ENCODE measurements around the gene RANGAP1. TPM values are rescaled to one million over a fixed set of nuclear protein-coding genes. Genes with fewer than 3 reads are reported as not detected.

The RANGAP1 gene
- total and polyA plus RNA-seq, 2 of the 13 experiments (the other 11 are each of a cell fraction or from before 2014, with no cell fraction given): 51.8 to 83.9 TPM

- H3K27ac ChIP-seq (ENCODE audit: extremely low read length, insufficient read depth, low read length): no peak overlapping the region
- H3K9ac ChIP-seq (ENCODE audit: insufficient read depth, low read depth, low read length): no peak overlapping the region
- DNase-seq (ENCODE audit: low spot score) (no peak), FAIRE-seq (no peak), ATAC-seq (no peak)
- TF ChIP-seq AGO2 (optimal IDR thresholded peaks at IDR 0.05; ENCODE audit: low read depth, low read length) (peak; percentile 50), NFIB (CRISPR knock-in tag; IDR thresholded peaks at IDR 0.05; ENCODE audit: borderline replicate concordance) (no peak)
- 98% methylated on average over 4 of the region's 11 CpGs for WGBS (ENCODE audit: low lambda C conversion rate)
- ChIA-PET POLR2A (no interaction called here), CTCF (ENCODE audit: low intra/inter-chr PET ratio, low total read pairs) (no interaction called here)
- H3K79me2 ChIP-seq (ENCODE audit: insufficient read depth, low read length): no peaks in the 10 kb centered on the region
- no peaks in the 10 kb centered on the region for H3K27me3 ChIP-seq (ENCODE audit: control insufficient read depth in 1 of 2, insufficient read depth in 2 of 2, low read length in 2 of 2)
- H3K4me1 ChIP-seq (ENCODE audit: insufficient read depth, low read length): no peaks in the 10 kb centered on the region
- no peak overlapping the region for H2AFZ ChIP-seq (ENCODE audit: low read length)
- no TSS peak for BruUV-seq (replicated peaks)
- no peaks in the 10 kb centered on the region for H3K9me3 ChIP-seq (ENCODE audit: low read length)
- H3K4me2 ChIP-seq (ENCODE audit: low read depth, low read length): no peak overlapping the region
- in situ Hi-C loops (cut with HindIII; ENCODE audit: extremely low pct_ligation_motif_present, low pct_unique_long_range_greater_than_20kb) (no loop called here), intact Hi-C loops (cut with micrococcal nuclease; ENCODE audit: unreplicated experiment) (no loop called here)
- peaks cover 42 to 85% of the 10 kb centered on the region in 2 experiments for H3K36me3 ChIP-seq (replicated peaks in 1 of 2; ENCODE audit: control insufficient read depth in 1 of 2, insufficient read depth in 2 of 2, low read length in 2 of 2)
- no peak overlapping the region for H3K4me3 ChIP-seq (replicated peaks in 1 of 3; ENCODE audit: insufficient read depth in 1 of 3, low read depth in 2 of 3, low read length in 3 of 3)
- no peaks in the 10 kb centered on the region for H4K20me1 ChIP-seq (ENCODE audit: insufficient read depth, low read length)
These were observed 28.3 kb downstream of the RANGAP1 start for GRCh38 chr22:41257696-41258095.

GRCh38 chr22:41256254-41257253 is 29.4 kb downstream of the RANGAP1 start:
- no peak overlapping the region for H2AFZ ChIP-seq (ENCODE audit: low read length)
- H3K4me2 ChIP-seq (ENCODE audit: low read depth, low read length): no peak overlapping the region
- POLR2A ChIA-PET: interaction anchor here (0.7 to 1.0 kb wide), 3 partner anchors 9 to 212 kb away, joined by 3 to 4 read pairs (median 3); partner anchors contain the start of genes ACO2, PHF5A and RANGAP1
- 93% methylated on average over 11 of the region's 20 CpGs for WGBS (ENCODE audit: low lambda C conversion rate)
- no peak overlapping the region for H3K9ac ChIP-seq (ENCODE audit: insufficient read depth, low read depth, low read length)
- no peaks in the 10 kb centered on the region for H3K27me3 ChIP-seq (ENCODE audit: control insufficient read depth in 1 of 2, insufficient read depth in 2 of 2, low read length in 2 of 2)
- no peaks in the 10 kb centered on the region for H3K4me1 ChIP-seq (ENCODE audit: insufficient read depth, low read length)
- FAIRE-seq (no peak), ATAC-seq (no peak), DNase-seq (ENCODE audit: low spot score) (no peak)
- no peak overlapping the region for H3K4me3 ChIP-seq (replicated peaks in 1 of 3; ENCODE audit: insufficient read depth in 1 of 3, low read depth in 2 of 3, low read length in 3 of 3)
- peaks cover 41 to 80% of the 10 kb centered on the region in 2 experiments for H3K36me3 ChIP-seq (replicated peaks in 1 of 2; ENCODE audit: control insufficient read depth in 1 of 2, insufficient read depth in 2 of 2, low read length in 2 of 2)
- intact Hi-C loops (cut with micrococcal nuclease; ENCODE audit: unreplicated experiment): no loop called here
- in situ Hi-C loops (cut with HindIII; ENCODE audit: extremely low pct_ligation_motif_present, low pct_unique_long_range_greater_than_20kb): no loop called here
- H3K79me2 ChIP-seq (ENCODE audit: insufficient read depth, low read length): no peaks in the 10 kb centered on the region
- no peaks in the 10 kb centered on the region for H3K9me3 ChIP-seq (ENCODE audit: low read length)
- CTCF ChIA-PET (ENCODE audit: low intra/inter-chr PET ratio, low total read pairs): no interaction called here
- no peaks in the 10 kb centered on the region for H4K20me1 ChIP-seq (ENCODE audit: insufficient read depth, low read length)
- BruUV-seq (replicated peaks): no TSS peak
- no peak overlapping the region for H3K27ac ChIP-seq (ENCODE audit: extremely low read length, insufficient read depth, low read length)
- TF ChIP-seq ZSCAN9 (CRISPR knock-in tag; IDR thresholded peaks at IDR 0.05; ENCODE audit: borderline replicate concordance) (no peak), NFRKB (IDR thresholded peaks at IDR 0.05) (no peak), FOSL2 (CRISPR knock-in tag; IDR thresholded peaks at IDR 0.05) (peak; percentile 51; the same call in 1 of the 2 replicates), AGO2 (optimal IDR thresholded peaks at IDR 0.05; ENCODE audit: low read depth, low read length) (peak; percentile 18), BCL3 (CRISPR knock-in tag; IDR thresholded peaks at IDR 0.05) (no peak), RARA (CRISPR knock-in tag; IDR thresholded peaks at IDR 0.05) (no peak), IRF9 (CRISPR knock-in tag; IDR thresholded peaks at IDR 0.05; ENCODE audit: borderline replicate concordance) (no peak), ZSCAN31 (CRISPR knock-in tag; IDR thresholded peaks at IDR 0.05; ENCODE audit: low read depth) (no peak), EHMT2 (IDR thresholded peaks at IDR 0.05; ENCODE audit: borderline replicate concordance, low read depth, low read length) (no peak), ZNF768 (CRISPR knock-in tag; IDR thresholded peaks at IDR 0.05) (peak; percentile 18; the same call in 1 of the 2 replicates), ATF2 (CRISPR knock-in tag; IDR thresholded peaks at IDR 0.05) (no peak)
